H9 (cell line): ENCODE results near the gene OR56A1. TPM values are rescaled to one million over a fixed set of nuclear protein-coding genes. Genes with fewer than 3 reads are reported as not detected.

Source experiments
- DNase-seq: peaks from one replicate; pipeline ENCODE4 v3.0.0-alpha.2; 2017
- H2AFZ ChIP-seq: one replicate; pipeline ENCODE4 v1.6.1; 2013; ENCODE audit warnings: mild to moderate bottlenecking, low read length, control low read depth, moderate library complexity
- H2AK5ac ChIP-seq: 2 replicates; pipeline ENCODE4 v1.6.1; 2013; ENCODE audit warnings: low read length, control low read depth, mixed read lengths; ENCODE audit not compliant: insufficient read length
- H2BK120ac ChIP-seq: one replicate; pipeline ENCODE4 v1.6.1; 2013; ENCODE audit warnings: low read depth, mild to moderate bottlenecking, low read length, control low read depth, inconsistent platforms; ENCODE audit not compliant: poor library complexity, severe bottlenecking
- H2BK12ac ChIP-seq: 2 replicates; pipeline ENCODE4 v1.6.1; 2013; ENCODE audit warnings: low read length, control low read depth, mixed read lengths, low read depth; ENCODE audit not compliant: insufficient read length
- H2BK15ac ChIP-seq: 2 replicates; pipeline ENCODE4 v1.6.1; 2013; ENCODE audit warnings: low read depth, low read length, control low read depth
- H2BK20ac ChIP-seq: one replicate; pipeline ENCODE4 v1.6.1; 2013; ENCODE audit warnings: low read depth, mild to moderate bottlenecking, low read length, control low read depth, inconsistent platforms; ENCODE audit not compliant: poor library complexity, severe bottlenecking
- H2BK5ac ChIP-seq: 2 replicates; pipeline ENCODE4 v1.6.1; 2013; ENCODE audit warnings: low read length, control low read depth, mixed read lengths; ENCODE audit not compliant: insufficient read length
- H3K14ac ChIP-seq: 2 replicates; pipeline ENCODE4 v1.6.1; 2013; ENCODE audit warnings: low read length, control low read depth; ENCODE audit not compliant: insufficient read depth
- H3K18ac ChIP-seq: 2 replicates; pipeline ENCODE4 v1.6.1; 2013; ENCODE audit warnings: low read depth, mild to moderate bottlenecking, mixed read lengths, low read length, control low read depth; ENCODE audit not compliant: insufficient read length
- H3K23ac ChIP-seq: 2 replicates; pipeline ENCODE4 v1.6.1; 2013; ENCODE audit warnings: low read length, control low read depth, mixed read lengths, low read depth; ENCODE audit not compliant: insufficient read length
- H3K23me2 ChIP-seq: 2 replicates; pipeline ENCODE4 v1.6.1; 2013; ENCODE audit warnings: low read depth, mild to moderate bottlenecking, mixed read lengths, low read length, control low read depth; ENCODE audit not compliant: insufficient read length, poor library complexity, severe bottlenecking
- H3K27ac ChIP-seq: 2 replicates; pipeline ENCODE4 v1.5.1; 2013; ENCODE audit warnings: low read length, control low read depth, mixed read lengths, low read depth; ENCODE audit not compliant: insufficient read length
- H3K27me3 ChIP-seq: 2 replicates; pipeline ENCODE4 v1.6.1; 2013; ENCODE audit warnings: low read length, control low read depth, inconsistent platforms; ENCODE audit not compliant: insufficient read depth
- H3K4ac ChIP-seq: 2 replicates; pipeline ENCODE4 v1.6.1; 2013; ENCODE audit warnings: low read depth, mild to moderate bottlenecking, control low read depth, inconsistent platforms, low read length, moderate library complexity
- H3K4me1 ChIP-seq: 2 replicates; pipeline ENCODE4 v1.6.1; 2013; ENCODE audit warnings: low read length, control low read depth, inconsistent platforms; ENCODE audit not compliant: insufficient read depth
- H3K4me2 ChIP-seq: 2 replicates; pipeline ENCODE4 v1.6.1; 2013; ENCODE audit warnings: low read length, control low read depth, mixed read lengths; ENCODE audit not compliant: insufficient read length, insufficient read depth
- H3K56ac ChIP-seq: 2 replicates; pipeline ENCODE4 v1.6.1; 2013; ENCODE audit warnings: low read depth, mild to moderate bottlenecking, mixed read lengths, low read length, control low read depth; ENCODE audit not compliant: insufficient read length
- H3K79me1 ChIP-seq: 2 replicates; pipeline ENCODE4 v1.6.1; 2013; ENCODE audit warnings: low read depth, mild to moderate bottlenecking, moderate library complexity, low read length, control low read depth, inconsistent platforms; ENCODE audit not compliant: insufficient read depth, poor library complexity, severe bottlenecking
- H3K79me2 ChIP-seq: 2 replicates; pipeline ENCODE4 v1.6.1; 2013; ENCODE audit warnings: low read length, control low read depth, inconsistent platforms; ENCODE audit not compliant: insufficient read depth
- H3K9ac ChIP-seq: 2 replicates; pipeline ENCODE4 v1.6.1; 2013; ENCODE audit warnings: low read length, control low read depth, mixed read lengths; ENCODE audit not compliant: insufficient read length; ENCODE audit errors: extremely low read depth
- H3K9me3 ChIP-seq: one replicate; pipeline ENCODE4 v1.6.1; 2013; ENCODE audit warnings: low read depth, low read length, inconsistent platforms; ENCODE audit not compliant: control insufficient read depth
- H3T11ph ChIP-seq: one replicate; pipeline ENCODE4 v1.6.1; 2013; ENCODE audit warnings: mild to moderate bottlenecking, low read length, control low read depth, inconsistent platforms
- H4K20me1 ChIP-seq: one replicate; pipeline ENCODE4 v1.6.1; 2013; ENCODE audit not compliant: control insufficient read depth, insufficient read length, insufficient read depth
- H4K5ac ChIP-seq: 2 replicates; pipeline ENCODE4 v1.6.1; 2013; ENCODE audit warnings: low read depth, mild to moderate bottlenecking, mixed read lengths, low read length, control low read depth; ENCODE audit not compliant: insufficient read length
- H4K8ac ChIP-seq: replicated peaks from 2 replicates; pipeline ENCODE4 v1.6.1; 2013; ENCODE audit warnings: low read length, control low read depth, mixed read lengths, low read depth; ENCODE audit not compliant: insufficient read length
- H4K91ac ChIP-seq: 2 replicates; pipeline ENCODE4 v1.6.1; 2013; ENCODE audit warnings: low read depth, mild to moderate bottlenecking, moderate library complexity, mixed read lengths, low read length, control low read depth; ENCODE audit not compliant: insufficient read length
- H3K27ac Mint-ChIP-seq, 3 experiments: 2 replicates in 2 of 3; 3 replicates in 1 of 3; pipeline ENCODE4 v1.8.0; 2020 to 2021; ENCODE audit warnings: mixed read lengths in 3 of 3, mild to moderate bottlenecking in 1 of 3, moderate library complexity in 1 of 3
- H3K27me3 Mint-ChIP-seq: 2 replicates; pipeline ENCODE4 v1.8.0; 2021; ENCODE audit warnings: low read depth, mild to moderate bottlenecking, moderate library complexity, mixed read lengths
- H3K36me3 Mint-ChIP-seq, 3 experiments: 2 replicates in 2 of 3; 3 replicates in 1 of 3; pipeline ENCODE4 v1.8.0; 2020 to 2021; ENCODE audit warnings: low read depth in 3 of 3, mixed read lengths in 3 of 3; ENCODE audit not compliant: insufficient read depth in 1 of 3
- H3K4me1 Mint-ChIP-seq, 2 experiments: 2 replicates each; pipeline ENCODE4 v1.8.0; 2020; ENCODE audit warnings: mixed read lengths in 2 of 2
- H3K4me3 Mint-ChIP-seq, 2 experiments: 2 replicates in 1 of 2; 3 replicates in 1 of 2; pipeline ENCODE4 v1.8.0; 2020 to 2021; ENCODE audit warnings: mild to moderate bottlenecking in 2 of 2, mixed read lengths in 2 of 2, moderate library complexity in 1 of 2
- H3K9me3 Mint-ChIP-seq, 2 experiments: 2 replicates in 1 of 2; 3 replicates in 1 of 2; pipeline ENCODE4 v1.8.0; 2020; ENCODE audit warnings: mild to moderate bottlenecking in 2 of 2, mixed read lengths in 2 of 2, moderate library complexity in 1 of 2
- WGBS: extraction: QIAGEN DNeasy Blood & Tissue Kit; methylation state at CpG from one replicate; pipeline ENCODE4 v1.1.7; 2013; ENCODE audit warnings: missing lambda C conversion rate, low lambda C conversion rate, mixed read lengths; ENCODE audit not compliant: insufficient read length; ENCODE audit errors: extremely low coverage; 5-methylcytosine and 5-hydroxymethylcytosine counted together
- total RNA-seq: library from RNA; stranded (reverse); gene quantifications from 2 replicates; pipeline ENCODE4 v1.2.1, GENCODE V29; 2021
- TF ChIP-seq, protein P1 (sequence below): fragments of 200-600 bp; sonication (generic); conservative IDR thresholded peaks from 3 replicates; pipeline ENCODE4 v1.8.0; 2021; ENCODE audit warnings: antibody characterized with exemption, mild to moderate bottlenecking

The OR56A1 gene
- total RNA-seq, 1 experiment from 2014 or later: 0.07 TPM

DNA sequence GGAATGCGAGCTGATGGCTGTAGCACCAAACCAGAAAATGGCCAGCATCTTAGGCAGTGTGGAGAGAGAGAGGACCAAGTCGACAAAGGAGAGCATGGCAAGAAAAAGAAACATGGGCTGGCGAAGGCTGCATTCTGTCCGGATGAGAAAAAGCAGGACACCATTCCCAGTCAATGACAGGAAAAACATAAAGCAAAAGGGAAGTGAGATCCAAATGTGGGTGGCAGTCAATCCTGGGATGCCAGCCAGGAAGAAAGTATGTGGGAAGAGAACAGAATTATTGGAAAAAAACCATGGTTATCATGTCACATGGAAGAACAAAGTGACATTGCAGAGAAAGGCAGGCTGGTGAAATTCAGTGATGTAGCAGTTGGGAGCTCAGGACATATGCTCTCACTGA is 36.9 kb upstream of the OR56A1 start:
- Histone ChIP-seq H3K27me3 (no peaks in the 10 kb centered on the region), H2BK120ac (no peak overlapping the region), H3K4me1 (peaks cover 2% of the 10 kb centered on the region; the same call in 1 of the 2 replicates), H4K5ac (no peak overlapping the region), H3K79me1 (no peaks in the 10 kb centered on the region), H3K4me2 (no peak overlapping the region), H3K18ac (no peak overlapping the region), H2BK20ac (no peak overlapping the region), H2BK15ac (no peak overlapping the region), H3T11ph (no peak overlapping the region), H4K8ac (no peak overlapping the region), H3K27ac (no peak overlapping the region), H4K20me1 (no peaks in the 10 kb centered on the region), H3K23ac (no peak overlapping the region), H3K14ac (no peak overlapping the region), H3K4ac (no peak overlapping the region), H2AFZ (no peak overlapping the region), H3K23me2 (no peaks in the 10 kb centered on the region), H2BK5ac (no peak overlapping the region), H3K56ac (no peak overlapping the region), H2BK12ac (no peak overlapping the region), H2AK5ac (no peak overlapping the region), H4K91ac (no peak overlapping the region), H3K9ac (no peak overlapping the region), H3K9me3 (no peaks in the 10 kb centered on the region), H3K79me2 (no peaks in the 10 kb centered on the region)
- no peak for DNase-seq
- H3K36me3 Mint-ChIP-seq: no peaks in the 10 kb centered on the region; a peak in 1 of 7 replicates
- no peaks in the 10 kb centered on the region; a peak in 2 of 5 replicates for H3K9me3 Mint-ChIP-seq
- H3K4me3 Mint-ChIP-seq: no peak overlapping the region
- no peaks in the 10 kb centered on the region for H3K27me3 Mint-ChIP-seq
- TF ChIP-seq, protein P1, sequence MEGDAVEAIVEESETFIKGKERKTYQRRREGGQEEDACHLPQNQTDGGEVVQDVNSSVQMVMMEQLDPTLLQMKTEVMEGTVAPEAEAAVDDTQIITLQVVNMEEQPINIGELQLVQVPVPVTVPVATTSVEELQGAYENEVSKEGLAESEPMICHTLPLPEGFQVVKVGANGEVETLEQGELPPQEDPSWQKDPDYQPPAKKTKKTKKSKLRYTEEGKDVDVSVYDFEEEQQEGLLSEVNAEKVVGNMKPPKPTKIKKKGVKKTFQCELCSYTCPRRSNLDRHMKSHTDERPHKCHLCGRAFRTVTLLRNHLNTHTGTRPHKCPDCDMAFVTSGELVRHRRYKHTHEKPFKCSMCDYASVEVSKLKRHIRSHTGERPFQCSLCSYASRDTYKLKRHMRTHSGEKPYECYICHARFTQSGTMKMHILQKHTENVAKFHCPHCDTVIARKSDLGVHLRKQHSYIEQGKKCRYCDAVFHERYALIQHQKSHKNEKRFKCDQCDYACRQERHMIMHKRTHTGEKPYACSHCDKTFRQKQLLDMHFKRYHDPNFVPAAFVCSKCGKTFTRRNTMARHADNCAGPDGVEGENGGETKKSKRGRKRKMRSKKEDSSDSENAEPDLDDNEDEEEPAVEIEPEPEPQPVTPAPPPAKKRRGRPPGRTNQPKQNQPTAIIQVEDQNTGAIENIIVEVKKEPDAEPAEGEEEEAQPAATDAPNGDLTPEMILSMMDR: no peak
- no peak overlapping the region for H3K27ac Mint-ChIP-seq
- WGBS: no CpG with 5 or more reads among the region's 4 CpGs
- peaks cover 16 to 37% of the 10 kb centered on the region in 2 experiments for H3K4me1 Mint-ChIP-seq
